Amniotic epithelial cell (primary cell): ENCODE results near the gene CD48.

ENCODE experiments used
- DNase-seq: peaks from one replicate; pipeline ENCODE4 v3.0.0-alpha.2; 2010; ENCODE audit warnings: low read depth

CD48 gene

DNA sequence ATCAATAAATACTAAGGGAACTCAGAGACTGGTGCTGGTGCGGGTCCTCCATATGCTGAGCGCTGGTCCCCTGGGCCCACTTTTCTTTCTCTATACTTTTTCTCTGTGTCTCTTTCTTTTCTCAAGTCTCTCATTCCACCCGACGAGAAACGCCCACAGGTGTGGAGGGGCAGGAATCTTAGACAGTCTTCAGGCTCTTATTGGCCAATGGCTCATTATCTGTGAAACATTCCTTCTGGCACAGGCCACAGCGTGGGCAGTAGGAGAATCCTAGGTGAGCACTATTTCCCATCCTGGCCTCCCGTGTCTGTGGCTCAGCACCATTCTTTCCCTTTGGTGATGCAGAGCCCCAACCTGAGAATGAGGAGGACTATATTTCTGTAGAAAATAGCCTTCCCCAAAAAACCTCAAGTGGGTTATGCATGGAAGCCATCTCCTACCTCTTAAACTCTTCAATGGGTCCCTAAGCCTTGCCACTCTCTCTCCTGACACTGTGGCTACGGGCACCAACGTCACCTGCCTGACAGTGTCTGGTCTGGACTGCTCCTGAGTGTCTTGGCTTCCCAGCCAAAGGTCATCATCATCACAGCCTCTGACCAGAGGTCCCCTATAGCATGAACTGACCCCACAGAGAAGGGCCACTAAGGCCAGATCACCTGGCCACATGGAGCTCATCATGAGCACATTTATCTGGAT is 58.5 kb downstream of the CD48 start:
- DNase-seq, result no peak

DNA sequence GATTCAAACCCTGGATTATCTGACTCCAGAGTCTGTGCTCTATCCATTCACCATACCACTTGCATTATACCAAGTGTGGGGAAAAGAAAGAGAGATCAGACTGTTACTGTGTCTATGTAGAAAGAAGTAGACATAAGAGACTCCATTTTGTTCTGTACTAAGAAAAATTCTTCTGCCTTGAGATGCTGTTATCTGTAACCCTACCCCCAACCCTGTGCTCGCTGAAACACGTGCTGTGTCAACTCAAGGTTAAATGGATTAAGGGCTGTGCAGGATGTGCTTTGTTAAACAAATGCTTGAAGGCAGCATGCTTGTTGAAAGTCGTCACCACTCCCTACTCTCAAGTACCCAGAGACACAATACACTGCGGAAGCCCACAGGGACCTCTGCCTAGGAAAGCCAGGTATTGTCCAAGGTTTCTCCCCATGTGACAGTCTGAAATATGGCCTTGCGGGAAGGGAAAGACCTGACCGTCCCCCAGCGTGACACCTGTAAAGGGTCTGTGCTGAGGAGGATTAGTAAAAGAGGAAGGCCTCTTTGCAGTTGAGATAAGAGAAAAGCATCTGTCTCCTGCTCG is 59.5 kb downstream of the CD48 start:
- DNase-seq, result peak; percentile 80

DNA sequence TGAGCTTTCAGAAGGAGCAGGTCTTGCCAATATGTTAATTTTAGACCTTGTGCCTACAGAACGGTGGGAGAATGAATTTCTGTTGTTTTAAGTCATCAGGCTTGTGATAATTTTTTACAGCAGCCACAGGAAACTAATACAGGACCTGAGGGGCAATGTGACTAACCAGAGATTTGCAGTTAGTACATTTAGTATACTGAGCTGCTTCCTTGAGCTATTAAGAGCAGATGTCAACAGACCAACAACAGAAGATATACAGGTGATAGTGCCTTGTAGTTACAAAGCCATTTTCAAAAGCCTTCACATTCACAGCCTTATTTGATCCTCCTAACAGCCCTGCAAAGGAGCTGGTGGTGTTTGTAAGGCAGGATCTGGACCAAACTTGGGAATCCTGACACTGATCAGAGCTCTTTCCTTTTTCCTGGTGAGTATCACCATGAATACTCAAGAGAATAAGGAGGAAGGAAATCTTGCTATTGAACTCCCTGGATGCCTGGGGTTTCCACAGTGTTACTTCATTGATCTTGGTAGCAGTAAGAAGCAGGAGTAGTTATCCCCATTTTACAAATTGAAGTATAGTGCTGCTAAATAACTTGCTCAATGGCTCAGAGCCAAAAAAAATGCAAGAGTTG is 60.1 kb downstream of the CD48 start:
- DNase-seq, result no peak

GRCh38 chr1:160647329-160647720 is 64.3 kb downstream of the CD48 start:
- DNase-seq, result no peak

DNA sequence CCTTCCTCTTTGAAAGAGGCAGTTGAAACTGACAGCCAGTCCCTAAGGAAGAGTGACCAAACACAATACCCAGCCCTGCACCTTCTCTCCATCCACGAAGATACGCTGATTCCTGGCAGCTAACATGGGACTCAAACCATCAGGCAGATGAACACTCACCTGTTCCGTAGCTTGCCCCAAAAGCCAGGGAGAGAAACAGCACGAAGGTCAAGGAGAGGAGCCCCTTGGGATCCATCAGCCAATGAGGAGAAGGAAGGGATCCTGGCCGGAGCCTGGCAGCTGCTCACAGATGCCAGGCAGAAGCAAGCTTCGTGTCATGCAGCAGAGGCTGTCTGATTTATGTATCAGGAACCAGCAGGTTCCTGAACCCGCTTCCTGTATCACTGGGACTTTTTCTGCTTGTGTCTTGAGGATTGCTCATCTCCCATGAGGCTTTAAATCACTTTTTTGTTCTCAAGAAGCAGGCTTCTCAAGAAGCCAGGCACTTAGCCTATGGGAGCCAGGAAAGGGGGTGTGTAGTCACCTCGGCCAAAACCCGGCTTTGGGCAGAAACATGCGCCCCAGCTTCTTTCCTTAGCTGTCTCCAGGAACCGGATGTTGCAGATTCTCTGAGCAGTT is 64.8 kb downstream of the CD48 start, which contains the start of gene SLAMF1:
TSS of gene SLAMF1 (minus strand) at position 334 of the 618 bp plus-strand sequence. CDS start at position 235, 99 bp downstream.
- peak; percentile 58 for DNase-seq

GRCh38 chr1:160646180-160646579 is 65.4 kb downstream of the CD48 start:
- DNase-seq, result no peak

GRCh38 chr1:160645386-160646130 is 66.1 kb downstream of the CD48 start:
- no peak for DNase-seq

DNA sequence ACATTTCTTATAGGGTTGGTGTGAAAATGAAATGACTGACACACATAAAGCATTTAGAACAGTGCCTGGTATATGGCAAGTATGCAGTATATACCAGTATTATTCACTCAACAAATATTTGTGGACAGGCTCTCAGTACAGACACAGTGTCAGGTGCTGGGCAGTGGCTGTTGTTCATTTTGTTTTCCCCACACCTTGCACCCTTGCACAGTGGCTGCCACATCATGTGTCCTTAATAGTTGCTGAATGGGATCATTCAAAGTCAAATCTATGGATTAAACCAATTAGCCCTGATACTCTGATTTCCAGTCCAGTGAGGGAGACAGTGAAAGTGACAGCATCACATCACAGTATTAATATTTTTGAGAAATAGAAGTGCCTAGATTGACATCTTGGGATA is 67.2 kb downstream of the CD48 start:
- no peak for DNase-seq

DNA sequence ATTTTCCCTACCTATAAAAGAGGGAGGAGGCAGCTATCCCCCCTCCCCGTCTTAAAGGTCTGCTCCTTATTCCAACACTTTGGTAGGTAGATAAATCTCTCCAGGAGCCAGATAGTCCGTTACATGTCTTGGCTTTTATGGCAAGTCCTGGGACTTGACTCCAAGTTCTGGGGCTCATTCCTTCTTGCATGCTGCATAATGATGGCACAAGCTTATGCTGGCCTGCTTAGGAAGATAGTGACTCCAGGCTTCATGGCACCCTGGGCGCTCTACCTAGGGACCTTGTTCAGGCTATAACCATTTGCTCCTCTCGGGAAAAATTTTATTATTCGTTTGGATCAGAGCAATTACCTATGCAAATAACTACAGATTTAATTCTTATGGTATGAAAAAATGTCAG is 68.5 kb downstream of the CD48 start:
- no peak for DNase-seq

GRCh38 chr1:160642281-160642644 is 69.4 kb downstream of the CD48 start:
- DNase-seq, result no peak

DNA sequence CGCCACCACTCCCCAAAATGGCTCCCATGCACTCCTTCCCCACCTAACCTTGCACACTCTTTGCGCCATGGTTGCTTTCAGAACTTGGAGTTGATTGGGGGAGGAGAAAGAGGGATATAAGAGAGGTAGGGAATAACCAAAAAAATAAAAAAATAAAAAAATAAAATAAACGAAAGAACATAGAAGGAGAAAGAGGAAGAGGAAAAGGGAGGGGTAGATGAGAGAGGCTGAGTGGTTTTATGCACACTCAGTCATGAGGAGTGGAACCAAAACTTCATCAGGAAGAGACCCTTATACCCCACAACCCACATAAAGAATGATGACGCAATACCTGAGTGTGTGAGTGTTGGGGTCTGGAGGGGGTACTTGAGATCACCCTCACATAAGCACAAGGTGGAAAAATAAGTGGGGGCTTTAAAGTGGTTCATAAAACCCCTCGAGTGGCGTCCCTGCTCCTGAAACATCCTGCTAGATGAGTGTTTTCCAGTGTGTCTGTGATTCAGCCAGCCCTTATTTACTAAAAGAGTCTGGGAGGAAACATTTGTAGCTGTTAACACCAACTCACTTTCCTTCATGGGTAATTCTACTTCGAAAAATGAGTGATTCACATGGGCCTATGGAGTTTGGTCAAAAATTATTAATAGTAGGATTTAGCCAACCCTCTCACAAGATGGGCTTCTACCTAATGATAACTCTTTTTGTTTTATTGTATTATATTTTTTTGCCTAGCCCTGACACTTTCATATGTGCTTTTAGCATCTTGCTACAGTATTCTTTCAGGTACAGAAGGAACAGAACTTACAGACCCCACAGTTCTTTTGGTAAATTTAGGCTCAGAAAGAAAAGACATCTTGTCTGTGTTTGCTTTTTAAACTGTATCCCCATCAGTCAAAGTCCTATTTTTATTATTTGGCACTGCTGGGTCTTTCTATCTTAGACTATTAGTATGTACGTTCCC is 70.0 kb downstream of the CD48 start:
- DNase-seq, result no peak

GRCh38 chr1:160640359-160641123 is 71.1 kb downstream of the CD48 start:
- DNase-seq, result peak; percentile 72

DNA sequence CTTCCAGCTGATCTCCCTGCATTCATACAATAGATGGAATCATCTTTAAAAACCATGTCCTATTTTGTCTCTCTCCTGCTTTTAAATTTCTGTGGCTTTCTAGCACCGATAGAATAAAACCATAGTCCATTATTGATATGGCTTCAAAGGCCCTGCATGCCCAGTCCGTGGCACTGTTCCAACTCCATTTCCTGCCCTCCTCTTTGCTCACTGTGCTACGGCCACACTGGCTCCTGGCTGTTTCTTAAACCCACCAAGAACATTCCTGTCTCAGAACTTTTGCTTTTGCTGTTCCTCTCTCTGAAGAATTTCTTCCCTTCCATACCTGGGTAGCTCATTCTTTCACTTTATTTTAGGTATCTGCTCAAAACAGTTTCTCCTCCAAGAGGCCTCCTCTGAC is 72.0 kb downstream of the CD48 start:
- DNase-seq, result peak; percentile 32

GRCh38 chr1:160638926-160639325 is 72.7 kb downstream of the CD48 start:
- DNase-seq, result no peak

DNA sequence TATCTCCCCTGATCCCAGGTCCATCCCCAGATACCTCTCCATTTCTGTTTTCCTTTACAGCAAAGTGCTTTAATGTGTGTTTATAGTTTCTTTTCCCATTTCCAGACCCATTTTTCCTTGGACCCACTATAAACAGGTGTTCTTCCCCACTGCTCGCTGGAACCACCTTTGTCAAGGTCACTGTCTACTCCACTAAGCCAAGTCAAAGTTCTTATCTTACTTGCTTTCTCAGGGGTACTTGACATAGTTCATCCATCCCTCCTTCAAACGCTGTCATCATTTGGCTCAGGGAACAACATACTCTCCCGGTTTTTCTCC is 73.1 kb downstream of the CD48 start:
- DNase-seq, result no peak

GRCh38 chr1:160637821-160638539 is 73.6 kb downstream of the CD48 start:
- peak; percentile 66 for DNase-seq

GRCh38 chr1:160637065-160637464 is 74.6 kb downstream of the CD48 start:
- no peak for DNase-seq

DNA sequence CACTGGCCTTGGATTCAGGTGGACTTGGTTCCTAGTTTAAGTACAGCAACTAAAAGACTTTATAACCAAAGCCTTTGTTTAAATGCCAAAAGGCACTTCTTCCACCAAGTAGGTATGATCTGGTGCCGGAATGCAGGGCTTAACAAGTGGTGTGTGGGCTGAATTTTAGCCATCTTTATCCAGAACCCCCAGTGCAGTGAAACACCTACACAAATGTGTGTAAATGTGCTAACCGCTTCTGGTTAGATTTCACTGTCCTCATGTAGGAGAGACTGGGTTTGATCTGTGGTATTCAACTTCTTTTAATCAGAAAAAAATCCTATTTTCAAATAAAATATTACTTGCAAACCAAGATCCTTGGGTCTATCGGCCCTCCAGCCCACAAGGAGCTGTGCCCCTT is 75.1 kb downstream of the CD48 start:
- no peak for DNase-seq

DNA sequence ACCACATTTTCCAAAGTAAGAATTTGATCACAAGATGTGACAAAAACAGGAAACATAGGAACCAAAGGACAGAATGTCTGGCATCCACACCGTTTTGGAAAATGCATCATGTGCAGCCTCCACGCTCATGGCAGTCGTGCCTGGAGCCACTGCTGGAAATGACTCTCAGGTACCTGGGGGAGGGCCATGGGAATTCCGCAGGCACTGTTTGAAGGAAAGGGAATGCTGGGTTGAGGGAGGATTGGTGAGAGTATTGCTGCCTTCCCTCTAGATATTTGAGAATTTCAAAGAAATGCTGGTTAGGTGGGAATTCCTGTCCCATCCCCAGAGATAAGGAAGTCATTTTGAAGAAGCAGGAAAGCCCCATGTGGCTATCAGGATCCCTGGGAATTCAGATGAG is 75.5 kb downstream of the CD48 start:
- no peak for DNase-seq
